Testis (tissue), 3 donors: Measurements from ENCODE around the gene NFKB1. TPM values are rescaled to one million over a fixed set of nuclear protein-coding genes. Genes with fewer than 3 reads are reported as not detected.

Source experiments
- DNase-seq: peaks from one replicate; pipeline ENCODE4 v3.0.0-alpha.2; 2019
- H3K27ac ChIP-seq, 2 donors: fragments of 200-600 bp; sonication (generic); one replicate each; pipeline ENCODE4 v1.5.1; 2019
- H3K27me3 ChIP-seq: fragments of 200-600 bp; sonication (generic); one replicate; pipeline ENCODE4 v1.5.1; 2019
- H3K36me3 ChIP-seq: fragments of 200-600 bp; sonication (generic); one replicate; pipeline ENCODE4 v1.5.1; 2017; ENCODE audit warnings: low read depth; ENCODE audit errors: missing control alignments
- H3K4me1 ChIP-seq: fragments of 200-600 bp; sonication (generic); one replicate; pipeline ENCODE4 v1.5.1; 2019
- H3K4me3 ChIP-seq, 2 donors: fragments of 200-600 bp; sonication (generic); one replicate each; pipeline ENCODE4 v1.5.1; 2017 to 2019
- H3K9me3 ChIP-seq: fragments of 200-600 bp; sonication (generic); one replicate; pipeline ENCODE4 v1.5.1; 2017
- POLR2A ChIP-seq: fragments of 450-650 bp; IDR thresholded peaks from one replicate; pipeline ENCODE4 v1.6.1; 2017; ENCODE audit warnings: antibody characterized with exemption, mild to moderate bottlenecking, moderate library complexity
- WGBS, 2 donors: methylation state at CpG; one replicate each; pipeline ENCODE4 v1.1.5; 2018; 5-methylcytosine and 5-hydroxymethylcytosine counted together
- intact Hi-C: fragments of 100-400 bp; cut with DNase I; formaldehyde crosslinking; loops from one replicate; pipeline ENCODE4 v1.15.1; 2023; ENCODE audit warnings: low total_unique reads
- polyA plus RNA-seq: library from polyadenylated mRNA; stranded (reverse); fragments of 350-450 nt; fragmentation: Illumina TruSeq; extraction: RNeasy Lipid Tissue Mini Kit (QIAGEN cat#74804); gene quantifications from one replicate; pipeline ENCODE4 v1.2.3, GENCODE V29; 2014; ENCODE audit warnings: low read depth, low replicate concordance; ENCODE audit not compliant: insufficient read depth
- total RNA-seq, 2 donors: library from RNA; depleted of rRNA; stranded (reverse); fragments of >200 nt; gene quantifications; one replicate each; pipeline ENCODE4 v1.2.3, GENCODE V29; 2016
- TF ChIP-seq, protein P1 (sequence below), 3 experiments: fragments of 450-650 bp in 2 of 3; fragments of 200-600 bp in 1 of 3; sonication (generic) in 1 of 3; IDR thresholded peaks; one replicate each; pipeline ENCODE4 v1.5.1; 2016 to 2019; ENCODE audit warnings: antibody characterized with exemption in 3 of 3, mild to moderate bottlenecking in 2 of 3, moderate library complexity in 1 of 3

The NFKB1 gene
- total and polyA plus RNA-seq, 3 donors from 2014 or later, result 22.2 to 27.4 (median 24.6) TPM

GRCh38 chr4:102665527-102665926, 164.4 kb downstream of the NFKB1 start:
- Histone ChIP-seq H3K27ac (no peak overlapping the region), H3K4me3 (no peak overlapping the region), H3K9me3 (no peaks in the 10 kb centered on the region), H3K4me1 (no peaks in the 10 kb centered on the region), H3K36me3 (no peaks in the 10 kb centered on the region), H3K27me3 (no peaks in the 10 kb centered on the region)
- no peak for TF ChIP-seq POLR2A
- TF ChIP-seq, protein P1, sequence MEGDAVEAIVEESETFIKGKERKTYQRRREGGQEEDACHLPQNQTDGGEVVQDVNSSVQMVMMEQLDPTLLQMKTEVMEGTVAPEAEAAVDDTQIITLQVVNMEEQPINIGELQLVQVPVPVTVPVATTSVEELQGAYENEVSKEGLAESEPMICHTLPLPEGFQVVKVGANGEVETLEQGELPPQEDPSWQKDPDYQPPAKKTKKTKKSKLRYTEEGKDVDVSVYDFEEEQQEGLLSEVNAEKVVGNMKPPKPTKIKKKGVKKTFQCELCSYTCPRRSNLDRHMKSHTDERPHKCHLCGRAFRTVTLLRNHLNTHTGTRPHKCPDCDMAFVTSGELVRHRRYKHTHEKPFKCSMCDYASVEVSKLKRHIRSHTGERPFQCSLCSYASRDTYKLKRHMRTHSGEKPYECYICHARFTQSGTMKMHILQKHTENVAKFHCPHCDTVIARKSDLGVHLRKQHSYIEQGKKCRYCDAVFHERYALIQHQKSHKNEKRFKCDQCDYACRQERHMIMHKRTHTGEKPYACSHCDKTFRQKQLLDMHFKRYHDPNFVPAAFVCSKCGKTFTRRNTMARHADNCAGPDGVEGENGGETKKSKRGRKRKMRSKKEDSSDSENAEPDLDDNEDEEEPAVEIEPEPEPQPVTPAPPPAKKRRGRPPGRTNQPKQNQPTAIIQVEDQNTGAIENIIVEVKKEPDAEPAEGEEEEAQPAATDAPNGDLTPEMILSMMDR (IDR thresholded peaks at IDR 0.05), result no peak
- DNase-seq, result no peak
- 93 to 95% methylated on average over 3 of the region's 3 CpGs for WGBS, 2 donors
- intact Hi-C loops, result no loop called here

Other genes with a start within 250 kb of the NFKB1 start
- gene SLC39A8, start 155.9 kb upstream of the NFKB1 start, total RNA-seq, result 1 to 10 TPM; 4.5 to 5.8 TPM
- gene SLC39A8, start 155.9 kb upstream of the NFKB1 start, polyA plus RNA-seq, result 5.3 TPM